Neural progenitor cell (in vitro differentiated cells): Measurements from ENCODE around the gene SMC4.

Source experiments
- CTCF ChIP-seq: fragments of 200-600 bp; sonication (generic); IDR thresholded peaks from 2 replicates; pipeline ENCODE4 v1.5.1; 2017; ENCODE audit warnings: antibody characterized with exemption, mild to moderate bottlenecking
- EZH2 ChIP-seq: fragments of 200-600 bp; sonication (generic); IDR thresholded peaks from 2 replicates; pipeline ENCODE4 v1.6.1; 2017; ENCODE audit warnings: antibody characterized with exemption, mild to moderate bottlenecking, moderate library complexity
- EZH2phosphoT487 ChIP-seq: fragments of 200-600 bp; sonication (generic); IDR thresholded peaks from 2 replicates; pipeline ENCODE4 v1.6.1; 2017; ENCODE audit warnings: antibody characterized with exemption

- TF ChIP-seq CTCF, result no peak
- no peak for TF ChIP-seq EZH2
- no peak for TF ChIP-seq EZH2phosphoT487
Observed at GRCh38 chr3:160409812-160410610, 10.6 kb downstream of the SMC4 start.
